ENCODE data around the gene NKX6-2. TPM values are rescaled to one million over a fixed set of nuclear protein-coding genes. Genes with fewer than 3 reads are reported as not detected.
A peak's percentile ranks its signal among the peaks of the same experiment; 100 is the strongest.
"Not testable (repeated sequence)": the region's sequence is repeated elsewhere in the genome, so short reads cannot be mapped to it uniquely, and the experiment has no call there.

The NKX6-2 gene
- total RNA-seq, 1 donor from 2014 or later, result not detected

GRCh38 chr10:132799865-132800264 lies 13.9 kb upstream of the NKX6-2 start:
- H3K27me3 Mint-ChIP-seq (ENCODE audit: insufficient read depth, low read depth), result peaks cover 9% of the 10 kb centered on the region
- Histone ChIP-seq H3K27me3 (peaks cover 18% of the 10 kb centered on the region), H3K79me2 (ENCODE audit: low read depth) (no peaks in the 10 kb centered on the region), H3K4me1 (no peaks in the 10 kb centered on the region), H3K36me3 (no peaks in the 10 kb centered on the region), H2AFZ (replicated peaks) (no peak overlapping the region), H3F3A (ENCODE audit: low read depth) (no peaks in the 10 kb centered on the region), H3K4me3 (no peak overlapping the region), H3K27ac (no peak overlapping the region), H3K9me3 (ENCODE audit: low read depth) (no peaks in the 10 kb centered on the region), H4K20me1 (ENCODE audit: low read depth) (no peaks in the 10 kb centered on the region), H3K9ac (no peak overlapping the region), H3K4me2 (no peak overlapping the region)
- DNase-seq (ENCODE audit: low spot score), result no peak
- no peak for TF ChIP-seq CTCF (IDR thresholded peaks at IDR 0.05)
- no peak for TF ChIP-seq EZH2 (IDR thresholded peaks at IDR 0.05)
- no peak overlapping the region for H3K27ac Mint-ChIP-seq
- no peak overlapping the region for H3K4me3 Mint-ChIP-seq
- H3K4me1 Mint-ChIP-seq, result peaks cover 7% of the 10 kb centered on the region
- H3K9me3 Mint-ChIP-seq, result no peaks in the 10 kb centered on the region
- no peaks in the 10 kb centered on the region for H3K36me3 Mint-ChIP-seq

- H3K4me2 ChIP-seq, result no peak overlapping the region
- Mint-ChIP-seq H3K36me3 (no peaks in the 10 kb centered on the region), H3K9me3 (no peaks in the 10 kb centered on the region), H3K4me1 (peaks cover 7% of the 10 kb centered on the region), H3K27me3 (ENCODE audit: insufficient read depth, low read depth) (peaks cover 9% of the 10 kb centered on the region), H3K27ac (no peak overlapping the region), H3K4me3 (no peak overlapping the region)
- no peaks in the 10 kb centered on the region for H3K4me1 ChIP-seq
- no peaks in the 10 kb centered on the region for H3K9me3 ChIP-seq (ENCODE audit: low read depth)
- no peak overlapping the region for H2AFZ ChIP-seq (replicated peaks)
- H3K79me2 ChIP-seq (ENCODE audit: low read depth), result no peaks in the 10 kb centered on the region
- H3K4me3 ChIP-seq, result no peak overlapping the region
- H3K27ac ChIP-seq, result no peak overlapping the region
- no peak for TF ChIP-seq EZH2phosphoT487 (IDR thresholded peaks at IDR 0.05)
- no peak for TF ChIP-seq EZH2 (IDR thresholded peaks at IDR 0.05)
- no peak for TF ChIP-seq CTCF (IDR thresholded peaks at IDR 0.05)
- no peaks in the 10 kb centered on the region for H3K36me3 ChIP-seq
- no peaks in the 10 kb centered on the region for H4K20me1 ChIP-seq (ENCODE audit: low read depth)
- no peak overlapping the region for H3K9ac ChIP-seq
- H3F3A ChIP-seq (ENCODE audit: low read depth), result no peaks in the 10 kb centered on the region
- H3K27me3 ChIP-seq, result peaks cover 19% of the 10 kb centered on the region
- no peak for DNase-seq (ENCODE audit: low spot score)
Measured at GRCh38 chr10:132798876-132799275, 12.9 kb upstream of the NKX6-2 start.

- H3K4me3 ChIP-seq, result no peak overlapping the region
- H3K36me3 Mint-ChIP-seq, result no peaks in the 10 kb centered on the region
- H3K27ac ChIP-seq, result no peak overlapping the region
- no peak for TF ChIP-seq CTCF (IDR thresholded peaks at IDR 0.05)
- H3K9me3 Mint-ChIP-seq, result no peaks in the 10 kb centered on the region
- H3K4me3 Mint-ChIP-seq, result no peak overlapping the region
- no peaks in the 10 kb centered on the region for H3K4me1 ChIP-seq
- H3K27me3 Mint-ChIP-seq (ENCODE audit: insufficient read depth, low read depth), result peaks cover 12% of the 10 kb centered on the region
- H3K36me3 ChIP-seq, result no peaks in the 10 kb centered on the region
- H2AFZ ChIP-seq (replicated peaks), result no peak overlapping the region
- no peaks in the 10 kb centered on the region for H3K9me3 ChIP-seq (ENCODE audit: low read depth)
- peaks cover 24% of the 10 kb centered on the region for H3K27me3 ChIP-seq
- H3K27ac Mint-ChIP-seq, result peak overlapping the region; percentile 57
- H3F3A ChIP-seq (ENCODE audit: low read depth), result no peaks in the 10 kb centered on the region
- no peak overlapping the region for H3K4me2 ChIP-seq
- H4K20me1 ChIP-seq (ENCODE audit: low read depth), result peaks cover 4% of the 10 kb centered on the region
- peaks cover 5% of the 10 kb centered on the region for H3K4me1 Mint-ChIP-seq
- no peak overlapping the region for H3K9ac ChIP-seq
- DNase-seq (ENCODE audit: low spot score), result no peak
- H3K79me2 ChIP-seq (ENCODE audit: low read depth), result no peaks in the 10 kb centered on the region
Measured at GRCh38 chr10:132798403-132798802, 12.5 kb upstream of the NKX6-2 start.

DNA sequence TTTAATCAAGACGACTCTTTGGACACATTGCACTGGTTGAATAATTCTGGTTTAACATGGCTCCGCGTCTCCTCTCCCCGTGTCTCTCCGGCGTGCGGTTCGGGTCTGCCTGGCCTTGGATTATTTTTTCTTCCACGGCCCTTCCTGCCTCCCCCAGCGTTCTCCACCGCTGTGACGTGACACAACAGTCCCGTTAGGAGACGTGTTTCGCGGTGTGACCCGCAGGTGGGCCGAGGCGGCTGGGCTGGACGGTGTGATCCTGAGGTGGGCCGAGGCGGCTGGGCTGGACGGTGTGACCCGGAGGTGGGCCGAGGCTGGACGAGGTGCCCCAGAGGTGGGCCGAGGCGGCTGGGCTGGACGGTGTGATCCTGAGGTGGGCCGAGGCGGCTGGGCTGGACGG lies 12.0 kb upstream of the NKX6-2 start:
- not testable (repeated sequence) for H3K4me1 ChIP-seq; H3F3A ChIP-seq (ENCODE audit: low read depth); DNase-seq (ENCODE audit: low spot score); H3K27ac Mint-ChIP-seq; H3K27ac ChIP-seq; H3K9me3 Mint-ChIP-seq; H3K4me1 Mint-ChIP-seq; H4K20me1 ChIP-seq (ENCODE audit: low read depth); H3K9me3 ChIP-seq (ENCODE audit: low read depth); H3K36me3 ChIP-seq; H3K4me3 ChIP-seq; H3K4me3 Mint-ChIP-seq; H3K36me3 Mint-ChIP-seq; H3K9ac ChIP-seq; H2AFZ ChIP-seq (replicated peaks); H3K79me2 ChIP-seq (ENCODE audit: low read depth); H3K4me2 ChIP-seq
- peaks cover 14% of the 10 kb centered on the region for H3K27me3 Mint-ChIP-seq (ENCODE audit: insufficient read depth, low read depth)
- peaks cover 28% of the 10 kb centered on the region for H3K27me3 ChIP-seq

Measured in neural progenitor cell (in vitro differentiated cells).